B cell (primary cell): Measurements from ENCODE around the gene WFDC5.

ENCODE experiments used
- EZH2 ChIP-seq: IDR thresholded peaks from 2 replicates; pipeline ENCODE4 v1.6.1; 2012; ENCODE audit warnings: borderline replicate concordance, low read depth, mild to moderate bottlenecking, moderate library complexity, low read length; ENCODE audit not compliant: insufficient read depth, poor library complexity, severe bottlenecking
- TF ChIP-seq, protein P1 (sequence below): fragments of 200-600 bp; IDR thresholded peaks from one replicate; pipeline ENCODE4 v1.8.0; 2022; ENCODE audit warnings: antibody characterized with exemption, mild to moderate bottlenecking

- TF ChIP-seq, protein P1, sequence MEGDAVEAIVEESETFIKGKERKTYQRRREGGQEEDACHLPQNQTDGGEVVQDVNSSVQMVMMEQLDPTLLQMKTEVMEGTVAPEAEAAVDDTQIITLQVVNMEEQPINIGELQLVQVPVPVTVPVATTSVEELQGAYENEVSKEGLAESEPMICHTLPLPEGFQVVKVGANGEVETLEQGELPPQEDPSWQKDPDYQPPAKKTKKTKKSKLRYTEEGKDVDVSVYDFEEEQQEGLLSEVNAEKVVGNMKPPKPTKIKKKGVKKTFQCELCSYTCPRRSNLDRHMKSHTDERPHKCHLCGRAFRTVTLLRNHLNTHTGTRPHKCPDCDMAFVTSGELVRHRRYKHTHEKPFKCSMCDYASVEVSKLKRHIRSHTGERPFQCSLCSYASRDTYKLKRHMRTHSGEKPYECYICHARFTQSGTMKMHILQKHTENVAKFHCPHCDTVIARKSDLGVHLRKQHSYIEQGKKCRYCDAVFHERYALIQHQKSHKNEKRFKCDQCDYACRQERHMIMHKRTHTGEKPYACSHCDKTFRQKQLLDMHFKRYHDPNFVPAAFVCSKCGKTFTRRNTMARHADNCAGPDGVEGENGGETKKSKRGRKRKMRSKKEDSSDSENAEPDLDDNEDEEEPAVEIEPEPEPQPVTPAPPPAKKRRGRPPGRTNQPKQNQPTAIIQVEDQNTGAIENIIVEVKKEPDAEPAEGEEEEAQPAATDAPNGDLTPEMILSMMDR: no peak
- TF ChIP-seq EZH2: no peak
Measured at GRCh38 chr20:45149062-45149461, 34.1 kb upstream of the WFDC5 start.
